DLD1 (cell line): ENCODE results near the gene ARHGAP33.
"Not testable (repeated sequence)": the region's sequence is repeated elsewhere in the genome, so short reads cannot be mapped to it uniquely, and the experiment has no call there.

ENCODE experiments used
- in situ Hi-C: cut with HindIII; loops from 2 replicates; pipeline ENCODE4 v1.10.0; 2017; ENCODE audit warnings: low sequenced_read_pairs

Gene ARHGAP33

DNA sequence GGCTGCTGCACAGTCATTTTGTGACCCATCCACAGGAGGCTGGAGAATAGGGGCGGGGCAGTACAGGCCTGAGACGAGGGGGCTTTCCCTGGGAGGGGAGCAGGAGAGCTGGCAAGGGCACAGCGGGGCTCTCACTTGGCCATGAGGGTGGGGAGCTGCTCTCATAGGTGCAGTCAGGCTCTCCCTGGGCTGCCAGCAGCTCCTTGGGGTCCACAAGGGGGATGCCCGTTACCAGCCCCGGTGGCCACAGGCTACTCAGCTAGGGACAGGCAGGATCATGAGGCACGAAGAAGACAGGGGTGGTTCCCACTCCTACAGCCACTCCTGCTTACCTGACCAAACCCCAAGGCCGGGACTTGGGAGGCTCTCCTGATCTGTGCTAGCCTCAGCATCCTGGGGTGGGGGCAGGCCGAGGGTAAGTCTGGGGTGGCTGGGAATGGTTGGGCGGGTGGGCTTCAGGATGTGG is 16.5 kb downstream of the ARHGAP33 start:
- in situ Hi-C loops, result no loop called here

DNA sequence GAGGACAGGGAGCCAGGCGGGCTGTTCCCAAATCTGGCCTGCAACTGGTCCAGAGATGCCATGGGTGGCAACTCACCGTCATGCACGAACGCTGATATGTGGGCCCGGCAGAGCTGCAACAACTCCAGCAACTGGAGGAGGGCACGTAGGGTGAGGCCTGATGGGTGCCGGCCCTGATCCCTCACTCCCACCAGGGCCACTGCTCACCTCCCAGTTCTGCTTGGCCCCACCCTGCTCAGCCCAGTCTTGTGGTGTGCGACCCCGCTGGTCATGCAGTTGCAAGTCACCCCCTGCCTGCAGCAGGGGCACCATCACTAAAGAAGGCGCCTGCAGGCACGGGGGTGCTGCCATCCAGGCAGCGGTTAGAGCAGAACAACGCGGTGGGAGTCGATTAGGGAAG is 16.9 kb downstream of the ARHGAP33 start:
- in situ Hi-C loops, result no loop called here

- in situ Hi-C loops, result no loop called here
These were observed 17.5 kb downstream of the ARHGAP33 start for GRCh38 chr19:35792888-35793287.

DNA sequence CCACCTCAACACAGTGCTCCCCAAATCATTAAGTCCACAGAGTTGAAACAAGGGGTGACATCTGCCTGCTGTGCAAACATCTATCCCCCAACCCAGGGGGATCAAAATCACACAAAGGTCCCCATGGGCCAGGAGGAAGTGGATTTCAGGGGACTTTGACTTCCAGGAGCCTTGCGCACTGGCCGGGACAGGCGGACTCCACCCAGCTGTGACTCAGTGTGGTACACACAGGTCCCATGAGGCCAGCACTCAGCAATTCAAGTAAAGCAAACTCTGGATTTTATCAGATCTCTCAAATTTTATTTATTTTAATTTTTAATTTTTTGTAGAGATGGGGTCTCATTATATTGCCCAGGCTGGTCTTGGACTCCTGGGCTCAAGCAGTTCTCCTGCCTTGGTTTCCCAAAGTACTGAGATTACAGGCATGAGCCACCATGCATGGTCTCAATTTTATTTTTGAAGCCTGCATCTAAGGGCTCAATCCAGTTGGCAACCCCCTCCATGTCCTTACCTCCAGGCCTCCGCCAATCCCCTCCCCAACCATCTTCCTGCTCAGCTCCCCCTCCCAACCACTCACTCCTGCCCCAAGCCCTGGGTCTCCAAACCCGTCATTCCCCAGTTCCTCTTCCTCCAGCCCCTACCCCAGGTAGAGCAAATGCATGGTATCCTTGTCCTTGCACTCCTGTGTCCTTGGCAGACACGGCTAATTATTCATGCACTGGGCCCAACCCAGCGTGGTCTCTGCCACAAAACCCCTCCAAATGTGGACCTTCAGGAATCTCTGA is 18.2 kb downstream of the ARHGAP33 start:
- in situ Hi-C loops, result no loop called here

- in situ Hi-C loops, result not testable (repeated sequence)
These were observed 20.2 kb downstream of the ARHGAP33 start for GRCh38 chr19:35795564-35795963.

DNA sequence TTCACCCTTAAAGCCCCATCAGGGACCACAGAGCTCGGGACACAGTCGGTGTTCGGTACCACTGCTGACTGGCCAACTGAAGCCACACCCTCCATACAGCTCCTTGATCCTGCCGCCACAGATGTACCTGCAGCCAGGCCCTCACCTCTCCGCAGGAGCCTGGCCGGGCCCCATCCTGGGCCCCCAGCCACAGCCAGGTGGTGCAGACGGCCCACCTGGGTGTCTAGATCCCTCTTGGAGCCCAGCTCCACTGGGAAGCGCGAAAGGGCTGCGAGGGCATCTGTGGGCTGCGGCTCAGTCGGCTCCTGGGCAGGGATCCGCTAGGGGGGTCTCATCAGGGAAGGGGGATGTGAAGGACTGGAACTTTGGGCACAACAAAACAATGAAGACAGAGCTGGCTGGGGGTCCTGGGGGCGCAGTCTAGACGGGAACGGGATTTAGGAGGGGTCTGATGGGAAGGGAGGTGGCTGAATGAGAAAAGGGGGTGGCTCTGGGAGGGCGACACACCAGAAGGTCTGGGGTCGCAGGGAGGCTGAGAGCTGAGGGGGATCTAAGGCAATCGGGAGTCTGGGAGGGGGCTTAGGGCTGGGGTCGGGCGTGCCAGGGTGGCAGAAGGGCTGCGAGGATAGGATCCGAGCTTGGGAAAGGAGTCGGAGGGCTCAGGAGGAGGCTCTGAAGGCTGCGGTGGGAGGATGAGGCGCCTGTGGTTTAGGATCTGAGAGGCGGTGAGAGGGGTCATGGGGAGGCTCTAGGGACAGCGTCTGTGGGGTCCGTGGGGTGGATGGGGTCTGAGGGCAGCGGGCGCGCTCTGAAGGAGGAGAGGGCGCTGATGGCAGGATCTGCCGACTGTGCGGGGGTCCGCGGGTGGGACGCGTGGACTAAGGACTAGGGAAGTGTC is 21.5 kb downstream of the ARHGAP33 start:
- in situ Hi-C loops, result no loop called here

- in situ Hi-C loops, result no loop called here
These were observed 22.3 kb downstream of the ARHGAP33 start for GRCh38 chr19:35797663-35798062.

- in situ Hi-C loops, result no loop called here
These were observed 26.5 kb downstream of the ARHGAP33 start for GRCh38 chr19:35801828-35802227.

- in situ Hi-C loops, result no loop called here
These were observed 30.2 kb downstream of the ARHGAP33 start for GRCh38 chr19:35805526-35806102.

GRCh38 chr19:35806597-35806996 is 31.2 kb downstream of the ARHGAP33 start:
- in situ Hi-C loops, result no loop called here

DNA sequence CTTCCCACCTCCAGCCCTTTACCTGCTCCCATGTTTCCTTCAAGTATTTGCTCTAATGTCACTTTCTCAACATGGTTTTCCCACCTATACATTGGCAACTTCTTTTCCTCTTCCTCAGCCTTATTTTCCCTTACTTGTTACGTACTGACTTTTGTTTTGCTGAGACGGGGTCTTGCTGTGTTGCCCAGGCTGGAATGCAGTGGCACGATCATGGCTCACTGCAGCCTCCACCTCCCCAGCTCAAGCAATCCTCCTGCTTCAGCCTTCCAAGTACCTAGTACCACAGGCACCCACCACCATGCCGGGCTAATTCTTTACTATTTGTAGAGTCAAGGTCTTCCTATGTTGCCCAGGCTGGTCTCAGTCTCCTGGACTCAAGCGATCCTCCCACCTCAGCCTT is 32.3 kb downstream of the ARHGAP33 start:
- in situ Hi-C loops, result no loop called here

- in situ Hi-C loops, result no loop called here
These were observed 36.2 kb downstream of the ARHGAP33 start for GRCh38 chr19:35811317-35812219.

GRCh38 chr19:35812220-35813042 is 37.1 kb downstream of the ARHGAP33 start, which contains the start of gene PRODH2:
PRODH2 (minus strand) TSS chr19:35812845; CDS start chr19:35812805, 40 bp downstream.
- in situ Hi-C loops, result no loop called here

- in situ Hi-C loops, result no loop called here
These were observed 37.9 kb downstream of the ARHGAP33 start for GRCh38 chr19:35813043-35813890.

- in situ Hi-C loops, result no loop called here
These were observed 40.9 kb downstream of the ARHGAP33 start for GRCh38 chr19:35816262-35816661.

DNA sequence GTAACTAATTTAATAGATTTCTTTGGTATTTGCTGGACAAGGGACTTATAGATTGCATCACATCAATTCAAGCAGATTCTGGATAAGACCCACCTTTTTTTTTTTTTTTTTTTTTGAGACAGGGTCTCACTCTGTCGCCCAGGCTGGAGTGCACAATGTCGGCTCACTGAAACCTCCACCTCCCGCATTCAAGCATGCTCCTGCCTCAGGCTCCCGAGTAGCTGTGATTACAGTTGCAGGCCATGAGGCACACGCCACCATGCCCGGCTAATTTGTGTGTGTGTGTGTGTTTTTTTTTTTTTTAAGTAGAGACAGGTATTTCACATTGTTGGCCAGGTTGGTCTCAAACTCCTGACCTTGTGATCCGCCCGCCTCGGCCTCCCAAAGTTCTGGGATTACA is 41.5 kb downstream of the ARHGAP33 start:
- in situ Hi-C loops, result no loop called here

- in situ Hi-C loops, result no loop called here
These were observed 43.1 kb downstream of the ARHGAP33 start for GRCh38 chr19:35818445-35818844.

GRCh38 chr19:35822579-35822978 is 47.2 kb downstream of the ARHGAP33 start:
- in situ Hi-C loops, result no loop called here

GRCh38 chr19:35824150-35824549 is 48.8 kb downstream of the ARHGAP33 start:
- in situ Hi-C loops, result no loop called here
